K562 (cell line): ENCODE data around the gene VAMP4. TPM values are rescaled to one million over a fixed set of nuclear protein-coding genes. Genes with fewer than 3 reads are reported as not detected.

Experiments
- ARNT ChIP-seq, 2 experiments: fragments of 450-650 bp; IDR thresholded peaks; 2 replicates each; pipeline ENCODE4 v1.6.1; 2016; ENCODE audit warnings: mild to moderate bottlenecking in 1 of 2
- BRD9 ChIP-seq: fragments of 450-650 bp; IDR thresholded peaks from 2 replicates; pipeline ENCODE4 v1.6.1; 2018; ENCODE audit warnings: low read depth; ENCODE audit not compliant: partially characterized antibody
- CTBP1 ChIP-seq: fragments of 450-650 bp; IDR thresholded peaks from 2 replicates; pipeline ENCODE4 v1.6.1; 2016; ENCODE audit warnings: borderline replicate concordance
- ETV6 ChIP-seq, 3 experiments: fragments of 150-350 bp in 1 of 3; sonication (generic) in 1 of 3; formaldehyde crosslinking in 1 of 3; IDR thresholded peaks; 2 replicates each; pipeline versions ENCODE4 v1.6.1 to v1.8.0; 2014 to 2022; ENCODE audit warnings: borderline replicate concordance in 2 of 3, low read depth in 2 of 3, antibody characterized with exemption in 1 of 3, low read length in 1 of 3, mild to moderate bottlenecking in 1 of 3, missing genetic modification reagents in 1 of 3
- MXI1 ChIP-seq: IDR thresholded peaks from 2 replicates; pipeline ENCODE4 v1.6.1; 2011; ENCODE audit warnings: low read depth, mild to moderate bottlenecking, improper control_type of control experiment, low read length
- MYNN ChIP-seq, 2 experiments: sonication (generic); formaldehyde crosslinking in 1 of 2; IDR thresholded peaks; 2 replicates each; pipeline versions ENCODE4 v1.5.0 to v1.6.1; 2016 to 2020; ENCODE audit warnings: antibody characterized with exemption in 1 of 2, missing genetic modification reagents in 1 of 2
- POLR2B ChIP-seq: fragments of 450-650 bp; IDR thresholded peaks from 2 replicates; pipeline ENCODE4 v1.6.1; 2018; ENCODE audit warnings: low read depth; ENCODE audit not compliant: partially characterized antibody
- SLC30A9 ChIP-seq: fragments of 250-450 bp; sonication (Bioruptor Pico); IDR thresholded peaks from 2 replicates; pipeline ENCODE4 v1.8.0; 2022; ENCODE audit warnings: mild to moderate bottlenecking, moderate library complexity
- SMARCA5 ChIP-seq: fragments of 450-650 bp; IDR thresholded peaks from 2 replicates; pipeline ENCODE4 v1.6.1; 2016
- SNRNP70 ChIP-seq: fragments of 200-400 bp; formaldehyde crosslinking; optimal IDR thresholded peaks from 2 replicates; pipeline ENCODE3; 2017; ENCODE audit warnings: low read depth, low read length
- TEAD2 ChIP-seq: fragments of 450-650 bp; IDR thresholded peaks from 2 replicates; pipeline ENCODE4 v1.6.1; 2016; ENCODE audit warnings: missing genetic modification characterization, control low read depth, missing compliant biosample characterization
- ZC3H4 ChIP-seq: sonication (generic); formaldehyde crosslinking; IDR thresholded peaks from 2 replicates; pipeline ENCODE4 v1.9.0; 2021; ENCODE audit warnings: missing genetic modification reagents, borderline replicate concordance
- ZNF133 ChIP-seq: fragments of 250-450 bp; sonication (Bioruptor Pico); IDR thresholded peaks from 2 replicates; pipeline ENCODE4 v1.4.0; 2020; ENCODE audit warnings: mild to moderate bottlenecking
- ZNF436 ChIP-seq: fragments of 250-450, 450-650 bp; sonication (Bioruptor Pico); formaldehyde crosslinking; IDR thresholded peaks from 2 replicates; pipeline ENCODE4 v1.7.0; 2020; ENCODE audit warnings: mild to moderate bottlenecking
- ZNF830 ChIP-seq: fragments of 250-450 bp; sonication (Bioruptor Pico); IDR thresholded peaks from 2 replicates; pipeline ENCODE4 v1.5.0; 2021; ENCODE audit warnings: mild to moderate bottlenecking
- polyA plus RNA-seq, 8 experiments: library from polyadenylated mRNA; depleted of rRNA in 4 of 8; stranded (reverse) in 5 of 8; unstranded in 3 of 8; fragments of >200 nt; fragmentation: Nextera tagmentation in 2 of 8; fragmentation: Illumina TruSeq in 1 of 8; extraction: Ambion mirVana in 2 of 8; extraction: Trizol in 1 of 8; gene quantifications; 2 replicates each; pipeline versions ENCODE4 v1.2.1 to v1.2.3, GENCODE V29; 2011 to 2014; ENCODE audit warnings: inconsistent platforms in 1 of 8, missing spikeins in 1 of 8
- total RNA-seq, 7 experiments: library from RNA; depleted of rRNA in 6 of 7; stranded (reverse); fragments of >200 nt in 6 of 7; fragmentation: Illumina TruSeq in 2 of 7; extraction: Trizol in 2 of 7; gene quantifications; 2 replicates each; pipeline versions ENCODE4 v1.2.1 to v1.2.3, GENCODE V29; 2011 to 2021; ENCODE audit warnings: low replicate concordance in 1 of 7
- TF ChIP-seq, protein P1 (sequence below): fragments of 250-450 bp; sonication (Bioruptor Pico); IDR thresholded peaks from 2 replicates; pipeline ENCODE4 v1.8.0; 2021; ENCODE audit warnings: mild to moderate bottlenecking, moderate library complexity
- TF ChIP-seq, protein P2 (sequence below): fragments of 450-650 bp; formaldehyde crosslinking; IDR thresholded peaks from 2 replicates; pipeline ENCODE4 v1.4.0; 2020; ENCODE audit warnings: mild to moderate bottlenecking, moderate library complexity
- TF ChIP-seq, protein P3 (sequence below), 3 experiments: IDR thresholded peaks in 2 of 3; conservative IDR thresholded peaks in 1 of 3; 2 replicates each; pipeline ENCODE4 v1.5.1; 2011 to 2012; ENCODE audit warnings: low read length in 3 of 3, mild to moderate bottlenecking in 3 of 3, control low read depth in 2 of 3, improper control_type of control experiment in 1 of 3, inconsistent platforms in 1 of 3, low read depth in 1 of 3, mixed read lengths in 1 of 3, moderate library complexity in 1 of 3; ENCODE audit not compliant: insufficient read depth in 2 of 3
- TF ChIP-seq, protein P4 (sequence below): sonication (generic); formaldehyde crosslinking; IDR thresholded peaks from 2 replicates; pipeline ENCODE4 v1.8.0; 2022; ENCODE audit warnings: mild to moderate bottlenecking, missing genetic modification reagents
- TF ChIP-seq, protein P5 (sequence below): fragments of 250-450 bp; sonication (Bioruptor Pico); IDR thresholded peaks from 2 replicates; pipeline ENCODE4 v1.5.0; 2022; ENCODE audit warnings: mild to moderate bottlenecking

VAMP4 gene
- total and polyA plus RNA-seq, 9 of the 15 experiments (the other 6 are each of a cell fraction or from before 2014, with no cell fraction given): 3.3 to 21.4 (median 11.9) TPM

DNA sequence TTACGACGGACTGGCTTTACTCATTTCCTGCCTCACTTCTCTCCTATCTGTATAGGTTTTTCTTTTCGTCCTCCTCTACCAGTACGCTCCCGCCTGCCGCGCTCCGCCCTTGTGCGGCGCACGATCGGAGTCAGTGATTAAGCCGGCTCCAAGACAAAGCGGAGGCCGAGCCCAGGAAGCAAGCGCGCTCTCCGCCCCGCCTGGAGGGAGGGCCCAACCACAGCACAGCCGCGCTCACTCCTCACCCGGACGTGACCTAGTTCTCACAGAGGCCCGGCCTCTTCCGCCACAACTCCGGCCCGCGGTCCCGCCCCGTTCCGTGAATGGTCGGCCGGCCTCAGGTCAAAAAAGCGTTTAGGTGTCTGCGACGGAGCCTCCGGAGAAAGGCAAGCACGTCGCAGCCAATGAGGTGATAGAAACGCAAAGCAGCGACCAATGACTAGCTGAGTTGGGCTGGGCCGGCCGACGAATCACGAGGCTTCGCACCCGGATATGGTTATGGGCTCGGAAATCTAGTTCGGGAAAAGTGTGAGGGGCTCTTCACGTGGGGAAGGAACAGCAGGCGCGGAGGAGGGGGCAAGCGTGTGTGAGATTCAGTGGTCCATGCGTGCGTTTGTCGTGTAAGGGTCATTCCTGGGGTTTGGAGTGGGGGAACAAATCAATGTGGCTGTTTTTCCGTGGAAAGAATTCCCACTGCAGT is 39.5 kb upstream of the VAMP4 start, which contains the start of gene METTL13 (continued):
- TF ChIP-seq, protein P1, sequence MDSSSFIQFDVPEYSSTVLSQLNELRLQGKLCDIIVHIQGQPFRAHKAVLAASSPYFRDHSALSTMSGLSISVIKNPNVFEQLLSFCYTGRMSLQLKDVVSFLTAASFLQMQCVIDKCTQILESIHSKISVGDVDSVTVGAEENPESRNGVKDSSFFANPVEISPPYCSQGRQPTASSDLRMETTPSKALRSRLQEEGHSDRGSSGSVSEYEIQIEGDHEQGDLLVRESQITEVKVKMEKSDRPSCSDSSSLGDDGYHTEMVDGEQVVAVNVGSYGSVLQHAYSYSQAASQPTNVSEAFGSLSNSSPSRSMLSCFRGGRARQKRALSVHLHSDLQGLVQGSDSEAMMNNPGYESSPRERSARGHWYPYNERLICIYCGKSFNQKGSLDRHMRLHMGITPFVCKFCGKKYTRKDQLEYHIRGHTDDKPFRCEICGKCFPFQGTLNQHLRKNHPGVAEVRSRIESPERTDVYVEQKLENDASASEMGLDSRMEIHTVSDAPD (CRISPR knock-in tag): no peak
- no peak for TF ChIP-seq MYNN (IDR thresholded peaks at IDR 0.05)
- TF ChIP-seq MYNN (CRISPR knock-in tag; IDR thresholded peaks at IDR 0.05): no peak
- TF ChIP-seq, protein P2, sequence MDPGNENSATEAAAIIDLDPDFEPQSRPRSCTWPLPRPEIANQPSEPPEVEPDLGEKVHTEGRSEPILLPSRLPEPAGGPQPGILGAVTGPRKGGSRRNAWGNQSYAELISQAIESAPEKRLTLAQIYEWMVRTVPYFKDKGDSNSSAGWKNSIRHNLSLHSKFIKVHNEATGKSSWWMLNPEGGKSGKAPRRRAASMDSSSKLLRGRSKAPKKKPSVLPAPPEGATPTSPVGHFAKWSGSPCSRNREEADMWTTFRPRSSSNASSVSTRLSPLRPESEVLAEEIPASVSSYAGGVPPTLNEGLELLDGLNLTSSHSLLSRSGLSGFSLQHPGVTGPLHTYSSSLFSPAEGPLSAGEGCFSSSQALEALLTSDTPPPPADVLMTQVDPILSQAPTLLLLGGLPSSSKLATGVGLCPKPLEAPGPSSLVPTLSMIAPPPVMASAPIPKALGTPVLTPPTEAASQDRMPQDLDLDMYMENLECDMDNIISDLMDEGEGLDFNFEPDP: 0 out of 2 replicates have a peak, but pooled peaks have one; percentile 8
- TF ChIP-seq CTBP1: peak; percentile 77
- no peak for TF ChIP-seq ETV6 (IDR thresholded peaks at IDR 0.05; ENCODE audit: borderline replicate concordance in 1 of 2, low read depth in 2 of 2, low read length in 1 of 2)
- no peak for TF ChIP-seq ETV6 (CRISPR knock-in tag; IDR thresholded peaks at IDR 0.05; ENCODE audit: borderline replicate concordance)
- TF ChIP-seq, protein P3, sequence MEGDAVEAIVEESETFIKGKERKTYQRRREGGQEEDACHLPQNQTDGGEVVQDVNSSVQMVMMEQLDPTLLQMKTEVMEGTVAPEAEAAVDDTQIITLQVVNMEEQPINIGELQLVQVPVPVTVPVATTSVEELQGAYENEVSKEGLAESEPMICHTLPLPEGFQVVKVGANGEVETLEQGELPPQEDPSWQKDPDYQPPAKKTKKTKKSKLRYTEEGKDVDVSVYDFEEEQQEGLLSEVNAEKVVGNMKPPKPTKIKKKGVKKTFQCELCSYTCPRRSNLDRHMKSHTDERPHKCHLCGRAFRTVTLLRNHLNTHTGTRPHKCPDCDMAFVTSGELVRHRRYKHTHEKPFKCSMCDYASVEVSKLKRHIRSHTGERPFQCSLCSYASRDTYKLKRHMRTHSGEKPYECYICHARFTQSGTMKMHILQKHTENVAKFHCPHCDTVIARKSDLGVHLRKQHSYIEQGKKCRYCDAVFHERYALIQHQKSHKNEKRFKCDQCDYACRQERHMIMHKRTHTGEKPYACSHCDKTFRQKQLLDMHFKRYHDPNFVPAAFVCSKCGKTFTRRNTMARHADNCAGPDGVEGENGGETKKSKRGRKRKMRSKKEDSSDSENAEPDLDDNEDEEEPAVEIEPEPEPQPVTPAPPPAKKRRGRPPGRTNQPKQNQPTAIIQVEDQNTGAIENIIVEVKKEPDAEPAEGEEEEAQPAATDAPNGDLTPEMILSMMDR (IDR thresholded peaks at IDR 0.05 in 2 of 3, conservative IDR thresholded peaks at IDR 0.05 in 1 of 3; ENCODE audit: insufficient read depth in 2 of 3, low read depth in 1 of 3, low read length in 3 of 3): peak in 1 of 3 experiments; percentile 7; a peak in 1 of 6 replicates
- TF ChIP-seq BRD9: no peak
- TF ChIP-seq ZNF436 (CRISPR knock-in tag): no peak
- TF ChIP-seq SLC30A9: no peak
- TF ChIP-seq ARNT (IDR thresholded peaks at IDR 0.05): peak in 1 of 2 experiments; percentile 82; a peak in 2 of 4 replicates
- no peak for TF ChIP-seq SNRNP70
- no peak for TF ChIP-seq SMARCA5
- no peak for TF ChIP-seq TEAD2 (tag)
- TF ChIP-seq MXI1: peak; percentile 84
- peak; percentile 91 for TF ChIP-seq POLR2B
- 0 out of 2 replicates have a peak, but pooled peaks have one; percentile 36 for TF ChIP-seq ZNF133
- no peak for TF ChIP-seq ZC3H4 (CRISPR knock-in tag)
- TF ChIP-seq, protein P4, sequence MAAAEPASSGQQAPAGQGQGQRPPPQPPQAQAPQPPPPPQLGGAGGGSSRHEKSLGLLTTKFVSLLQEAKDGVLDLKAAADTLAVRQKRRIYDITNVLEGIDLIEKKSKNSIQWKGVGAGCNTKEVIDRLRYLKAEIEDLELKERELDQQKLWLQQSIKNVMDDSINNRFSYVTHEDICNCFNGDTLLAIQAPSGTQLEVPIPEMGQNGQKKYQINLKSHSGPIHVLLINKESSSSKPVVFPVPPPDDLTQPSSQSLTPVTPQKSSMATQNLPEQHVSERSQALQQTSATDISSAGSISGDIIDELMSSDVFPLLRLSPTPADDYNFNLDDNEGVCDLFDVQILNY (CRISPR knock-in tag): no peak
- TF ChIP-seq, protein P5, sequence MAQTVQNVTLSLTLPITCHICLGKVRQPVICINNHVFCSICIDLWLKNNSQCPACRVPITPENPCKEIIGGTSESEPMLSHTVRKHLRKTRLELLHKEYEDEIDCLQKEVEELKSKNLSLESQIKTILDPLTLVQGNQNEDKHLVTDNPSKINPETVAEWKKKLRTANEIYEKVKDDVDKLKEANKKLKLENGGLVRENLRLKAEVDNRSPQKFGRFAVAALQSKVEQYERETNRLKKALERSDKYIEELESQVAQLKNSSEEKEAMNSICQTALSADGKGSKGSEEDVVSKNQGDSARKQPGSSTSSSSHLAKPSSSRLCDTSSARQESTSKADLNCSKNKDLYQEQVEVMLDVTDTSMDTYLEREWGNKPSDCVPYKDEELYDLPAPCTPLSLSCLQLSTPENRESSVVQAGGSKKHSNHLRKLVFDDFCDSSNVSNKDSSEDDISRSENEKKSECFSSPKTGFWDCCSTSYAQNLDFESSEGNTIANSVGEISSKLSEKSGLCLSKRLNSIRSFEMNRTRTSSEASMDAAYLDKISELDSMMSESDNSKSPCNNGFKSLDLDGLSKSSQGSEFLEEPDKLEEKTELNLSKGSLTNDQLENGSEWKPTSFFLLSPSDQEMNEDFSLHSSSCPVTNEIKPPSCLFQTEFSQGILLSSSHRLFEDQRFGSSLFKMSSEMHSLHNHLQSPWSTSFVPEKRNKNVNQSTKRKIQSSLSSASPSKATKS (CRISPR knock-in tag): no peak
- 0 out of 2 replicates have a peak, but pooled peaks have one; percentile 33 for TF ChIP-seq ZNF830 (CRISPR knock-in tag)
